ENCODE results near the gene ANO2.

Gene ANO2

GRCh38 chr12:5945071-5946008 is at the start of gene ANO2:
Gene ANO2 (minus strand): TSS chr12:5945259. CDS start chr12:5945217, 42 bp downstream.
- DNase-seq (ENCODE audit: low read depth, low spot score), result no peak

DNA sequence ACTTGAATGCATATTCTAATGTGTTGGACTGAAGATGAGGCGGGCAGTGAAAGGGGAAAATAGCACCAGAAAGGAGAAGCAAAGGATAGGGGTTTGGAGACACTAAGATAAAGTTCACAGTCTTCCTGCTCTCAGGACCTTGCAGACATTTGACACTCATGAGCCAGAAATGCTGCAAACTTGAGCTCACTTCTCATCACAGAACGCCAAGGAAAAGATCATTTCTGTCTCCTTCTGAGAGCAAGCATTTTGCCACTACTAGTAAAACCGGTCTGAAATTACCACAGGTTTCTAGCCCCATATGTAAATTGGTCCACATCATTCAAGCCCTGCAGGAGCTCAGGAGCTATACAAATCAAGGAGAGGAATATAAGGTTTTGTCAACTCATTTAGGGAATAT is 44.6 kb upstream of the ANO2 start:
- no peak for DNase-seq (ENCODE audit: low read depth, low spot score)

DNA sequence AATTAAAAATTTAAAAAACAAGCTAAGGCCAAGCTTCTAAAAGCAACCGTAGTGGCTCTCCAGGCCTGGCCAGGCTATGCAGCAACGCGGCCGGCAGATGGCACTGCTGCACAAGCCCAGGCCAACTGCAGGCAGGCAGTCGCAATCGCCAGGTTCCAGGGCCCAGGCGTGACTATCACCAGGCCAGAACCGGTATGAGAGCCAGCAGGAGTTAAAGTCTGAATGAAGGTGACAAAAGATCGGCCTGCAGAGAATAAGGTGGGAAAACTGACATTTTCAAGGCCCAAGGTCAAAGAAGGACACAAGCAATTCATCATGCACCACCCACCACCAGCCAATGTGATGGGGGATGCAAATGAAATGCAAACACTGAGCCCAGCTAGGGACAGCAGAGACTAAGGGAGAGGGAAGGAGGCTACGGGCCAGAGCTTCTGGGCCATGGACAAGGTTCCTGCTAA is 43.6 kb upstream of the ANO2 start:
- DNase-seq (ENCODE audit: low read depth, low spot score), result peak; percentile 41

DNA sequence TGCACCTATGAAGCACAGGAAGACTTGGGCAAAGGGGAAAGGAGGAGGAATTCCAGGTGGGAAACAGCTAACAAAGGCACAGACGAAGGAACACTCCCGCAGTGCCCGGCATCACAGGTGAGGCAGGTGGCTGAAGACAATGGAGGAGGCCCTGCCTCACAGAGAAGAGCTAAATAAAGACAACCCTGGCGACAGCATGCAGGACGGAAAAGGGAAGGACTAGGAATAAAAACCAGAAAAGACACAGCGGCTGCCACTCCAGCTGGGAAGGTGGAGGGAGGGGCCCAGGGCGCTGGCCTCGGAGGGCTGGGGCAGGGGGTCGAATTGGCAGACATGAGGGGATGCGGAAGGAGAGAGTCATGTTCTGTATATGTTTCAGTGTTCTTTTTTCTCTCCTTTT is 43.0 kb upstream of the ANO2 start:
- DNase-seq (ENCODE audit: low read depth, low spot score), result no peak

DNA sequence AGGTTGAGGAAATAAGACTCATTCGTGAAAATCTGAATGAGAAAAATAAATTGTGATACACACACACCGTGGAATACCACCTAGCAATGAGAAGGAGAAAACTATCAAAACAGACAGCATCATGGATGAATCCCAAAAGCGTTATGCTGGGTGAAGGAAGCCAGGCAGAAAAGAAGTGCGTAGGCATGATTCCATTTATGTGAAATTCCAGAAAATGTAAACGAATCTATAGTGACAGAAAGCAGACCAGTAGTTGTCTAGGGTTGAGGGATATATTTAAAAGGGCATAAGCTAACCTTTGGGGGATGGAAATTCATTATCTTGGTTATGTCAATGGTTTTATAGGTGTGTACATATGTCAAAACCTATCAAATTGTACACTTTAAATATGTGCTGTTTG is 42.5 kb upstream of the ANO2 start:
- no peak for DNase-seq (ENCODE audit: low read depth, low spot score)

- no peak for DNase-seq (ENCODE audit: low read depth, low spot score)
These were observed 40.4 kb upstream of the ANO2 start for GRCh38 chr12:5985471-5985870.

DNA sequence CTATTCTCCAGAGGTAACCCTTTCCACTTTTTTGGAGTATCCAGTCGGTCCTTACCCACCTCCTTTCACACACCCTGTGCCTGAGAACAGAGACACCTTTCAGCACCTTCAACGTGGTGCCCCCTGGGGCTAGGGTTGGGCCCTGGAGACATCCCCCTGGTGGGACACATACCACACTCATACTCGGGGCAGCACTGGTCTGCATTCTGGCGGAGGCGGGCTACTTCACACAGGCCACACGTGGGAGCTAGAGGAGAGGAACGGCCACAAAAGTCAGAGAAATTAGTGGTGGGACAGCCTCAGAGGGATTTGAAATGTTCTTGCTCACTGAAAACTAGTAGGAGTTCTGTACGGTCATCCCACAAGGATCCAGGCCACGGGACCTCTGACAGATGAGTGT is 39.8 kb upstream of the ANO2 start:
- DNase-seq (ENCODE audit: low read depth, low spot score), result no peak

DNA sequence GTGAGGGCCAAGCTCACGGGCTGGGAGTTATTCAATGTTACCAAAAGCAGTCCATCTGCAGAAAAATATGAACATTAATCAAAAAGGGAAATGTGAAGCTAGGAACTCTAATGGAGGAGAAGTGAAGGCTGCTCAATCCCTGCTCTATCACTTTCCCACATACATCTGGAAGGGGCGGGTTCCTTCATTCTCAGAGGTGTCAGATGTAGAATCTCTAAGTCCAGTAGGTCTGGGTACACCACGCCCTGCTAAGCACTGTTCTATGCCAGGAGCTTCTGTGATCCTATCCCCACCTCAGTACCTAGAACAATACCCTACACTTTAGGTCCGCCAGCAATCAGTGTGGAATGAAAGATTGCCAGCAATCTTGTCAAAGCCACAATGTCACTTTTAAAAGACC is 37.0 kb upstream of the ANO2 start:
- DNase-seq (ENCODE audit: low read depth, low spot score), result no peak

GRCh38 chr12:5977556-5977955 is 32.5 kb upstream of the ANO2 start:
- DNase-seq (ENCODE audit: low read depth, low spot score), result no peak

- DNase-seq (ENCODE audit: low read depth, low spot score), result no peak
These were observed 31.7 kb upstream of the ANO2 start for GRCh38 chr12:5976711-5977110.

- no peak for DNase-seq (ENCODE audit: low read depth, low spot score)
These were observed 31.1 kb upstream of the ANO2 start for GRCh38 chr12:5976196-5976595.

DNA sequence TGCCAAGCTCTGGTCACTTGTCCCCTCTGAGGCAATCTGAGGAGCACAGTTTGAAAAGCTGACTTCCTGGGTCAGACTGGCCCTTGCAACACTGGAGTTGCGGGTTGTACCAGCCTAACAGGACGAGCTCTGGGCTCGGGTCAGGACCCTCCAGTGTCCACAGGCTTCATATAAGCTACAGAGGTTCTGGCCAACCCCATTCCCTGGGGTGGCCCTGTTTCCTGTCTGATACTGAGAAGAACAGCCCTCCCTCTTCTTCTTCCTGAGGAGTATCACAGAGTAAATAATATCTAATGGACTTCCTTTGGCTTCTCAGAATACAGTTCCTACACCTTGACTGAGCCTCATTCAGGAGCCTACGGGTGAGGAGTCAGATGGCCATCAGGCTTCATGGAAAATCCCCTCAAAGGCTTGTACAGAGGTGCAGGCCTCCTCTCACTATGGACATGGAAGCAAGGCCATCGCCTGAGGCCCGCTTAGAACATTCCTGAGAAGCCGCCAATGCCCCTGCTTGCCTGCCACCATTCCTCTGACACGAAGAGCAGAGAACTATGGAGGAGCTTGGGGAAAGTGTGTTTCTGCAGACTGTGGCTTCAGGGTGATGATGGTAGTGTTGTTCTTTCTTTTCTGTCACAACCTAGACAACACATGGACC is 28.5 kb upstream of the ANO2 start:
- no peak for DNase-seq (ENCODE audit: low read depth, low spot score)

GRCh38 chr12:5972387-5972786 is 27.3 kb upstream of the ANO2 start:
- no peak for DNase-seq (ENCODE audit: low read depth, low spot score)

DNA sequence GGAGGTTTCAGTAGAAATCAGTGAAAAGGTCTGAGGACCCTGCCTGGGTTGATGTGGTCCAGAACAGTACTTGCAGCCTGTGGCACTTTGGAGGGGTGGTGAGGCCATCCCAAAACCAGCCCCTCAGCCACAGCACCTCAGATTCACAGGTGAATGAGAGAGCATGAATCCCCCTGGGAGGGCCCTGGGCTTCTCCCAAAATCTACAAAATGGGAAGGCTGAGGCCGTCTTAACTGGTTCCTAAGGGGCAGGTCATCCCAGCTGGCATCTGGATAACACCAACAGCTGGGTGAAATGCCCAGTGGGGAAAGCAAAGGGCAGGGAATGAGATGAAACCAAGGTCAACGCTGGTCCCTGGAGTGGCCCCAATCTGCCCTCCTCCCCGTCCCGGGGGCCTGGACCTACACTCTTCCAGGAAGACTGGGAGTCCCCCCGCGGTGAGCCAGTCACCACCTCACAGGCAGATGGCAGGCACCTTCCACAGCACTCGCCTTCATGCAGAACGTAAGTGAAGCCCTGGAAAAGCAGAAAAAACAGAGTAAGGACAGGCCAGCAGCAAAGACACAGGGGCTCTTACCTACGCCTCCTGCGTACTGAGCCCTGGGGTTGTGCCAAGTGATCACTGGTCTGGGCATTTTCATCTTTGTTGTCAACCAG is 26.3 kb upstream of the ANO2 start:
- DNase-seq (ENCODE audit: low read depth, low spot score), result no peak

- DNase-seq (ENCODE audit: low read depth, low spot score), result no peak
These were observed 25.1 kb upstream of the ANO2 start for GRCh38 chr12:5969974-5970690.

DNA sequence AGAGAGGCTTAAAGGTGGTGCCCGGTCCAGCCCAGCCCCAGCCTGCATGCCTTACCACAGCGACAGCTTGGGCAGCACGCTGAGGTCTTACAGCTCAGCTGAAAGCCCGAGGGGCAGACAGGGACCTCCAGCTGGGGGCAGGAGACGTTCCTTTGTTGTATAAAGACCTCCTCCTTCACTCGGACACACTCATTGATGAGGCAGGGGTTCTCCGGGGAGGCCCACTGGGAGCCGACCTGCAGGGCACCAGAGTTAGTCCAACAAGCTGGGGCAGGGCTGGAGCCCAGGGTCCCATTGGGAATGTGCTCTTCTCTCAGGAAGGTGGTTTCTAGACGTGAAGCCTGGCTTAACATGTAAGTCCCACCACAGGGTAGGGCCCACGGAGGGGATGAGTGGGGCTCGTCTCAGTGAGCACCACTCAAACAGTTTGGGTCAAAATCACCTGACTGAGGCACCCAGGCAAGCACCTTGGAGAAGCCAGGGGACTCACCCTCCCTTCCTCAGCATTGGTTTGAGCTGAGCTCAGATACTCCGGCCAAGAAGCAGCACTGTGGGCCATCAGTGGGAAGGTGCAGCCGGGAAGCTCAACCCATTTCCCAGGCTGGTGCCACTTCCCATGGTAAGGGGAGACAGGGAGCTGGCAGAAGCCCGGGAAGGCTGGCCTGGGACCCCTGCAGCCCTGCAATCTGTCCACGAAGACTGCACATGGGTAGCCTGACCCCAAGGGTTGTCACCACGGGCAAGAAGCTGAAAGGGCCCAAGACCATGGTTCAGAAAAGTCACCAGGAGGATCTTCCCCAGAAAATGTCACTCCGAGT is 24.3 kb upstream of the ANO2 start:
- no peak for DNase-seq (ENCODE audit: low read depth, low spot score)

- DNase-seq (ENCODE audit: low read depth, low spot score), result no peak
These were observed 22.8 kb upstream of the ANO2 start for GRCh38 chr12:5967645-5968415.

DNA sequence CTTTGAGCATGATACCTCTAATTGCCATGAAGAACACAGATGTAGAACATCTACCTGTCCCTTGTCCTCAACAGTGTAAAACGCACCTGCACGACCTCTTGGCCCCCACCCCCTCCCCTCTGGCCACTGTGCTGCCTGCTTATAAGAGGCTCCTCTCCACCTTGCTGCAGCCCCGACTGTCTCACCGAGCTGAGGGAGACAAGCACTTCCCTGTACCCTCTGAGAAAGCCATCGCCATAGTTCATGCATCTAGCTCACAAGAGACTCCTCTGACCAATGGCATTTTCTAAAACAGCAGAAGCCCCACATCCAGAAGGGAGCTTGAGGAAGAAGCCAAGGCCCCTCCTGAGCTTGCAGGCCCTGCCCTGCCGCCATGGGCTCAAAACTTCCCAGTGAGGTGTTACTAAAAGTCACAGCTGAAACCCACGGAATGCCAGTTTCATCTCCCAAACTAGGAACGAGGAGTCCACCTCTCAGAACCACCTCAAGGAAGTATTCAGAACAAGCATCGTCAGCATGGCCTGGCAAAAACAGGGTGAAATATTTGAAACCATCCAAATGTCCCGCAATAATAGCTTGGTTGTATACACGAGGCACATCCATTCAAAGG is 21.5 kb upstream of the ANO2 start:
- DNase-seq (ENCODE audit: low read depth, low spot score), result no peak

GRCh38 chr12:5965950-5966383 is 20.9 kb upstream of the ANO2 start:
- DNase-seq (ENCODE audit: low read depth, low spot score), result no peak

Measured in smooth muscle cell of the brain vasculature (primary cell).